Stimulated activated CD4-positive, alpha-beta T cell treated with anti-CD3 and anti-CD28 coated beads, Interleukin-1b, Interleukin-23, amount 100 ng/mL, for 48 hours (primary cell): ENCODE data around the gene ACP7.
"Not testable (repeated sequence)": the region's sequence is repeated elsewhere in the genome, so short reads cannot be mapped to it uniquely, and the experiment has no call there.

Experiments
- DNase-seq: peaks from one replicate; pipeline ENCODE4 v3.0.0-alpha.2; 2020

The ACP7 gene

GRCh38 chr19:39110263-39110967 lies 26.2 kb downstream of the ACP7 start:
- DNase-seq: peak; percentile 71

DNA sequence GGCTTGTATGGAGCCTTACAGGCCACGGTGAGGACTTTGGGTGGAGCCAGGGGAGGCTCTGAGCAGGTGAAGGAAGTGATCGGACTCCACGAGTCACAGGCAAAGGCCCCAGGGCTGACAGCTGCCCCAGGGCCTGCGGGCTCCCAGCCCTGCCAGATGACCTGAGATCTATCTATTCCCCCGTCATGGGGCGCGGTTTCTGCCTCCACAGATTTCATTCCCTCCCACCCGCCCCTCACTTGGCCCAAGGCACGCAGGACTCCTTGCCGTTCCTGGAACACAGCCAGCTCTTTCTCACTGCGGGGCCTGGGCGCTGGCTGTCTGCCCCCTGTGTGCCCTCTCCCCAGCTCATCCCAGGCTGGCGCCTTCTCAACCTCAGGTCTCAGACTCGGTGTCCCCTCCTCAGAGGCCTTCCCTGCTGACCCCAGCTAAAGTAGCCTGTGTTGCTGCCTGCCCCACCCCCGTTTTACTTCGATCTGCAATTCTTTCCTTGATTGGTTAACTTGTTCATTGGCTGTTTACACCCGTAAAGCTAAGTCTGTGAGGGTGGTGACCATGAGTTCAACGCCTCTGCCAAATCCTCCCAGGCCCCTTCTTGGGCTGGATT lies 27.5 kb downstream of the ACP7 start:
- DNase-seq: no peak

- DNase-seq: no peak
Observed at GRCh38 chr19:39112338-39112890, 28.2 kb downstream of the ACP7 start.

GRCh38 chr19:39113199-39113598 lies 29.0 kb downstream of the ACP7 start:
- DNase-seq: no peak

- no peak for DNase-seq
Observed at GRCh38 chr19:39115105-39115847, 31.1 kb downstream of the ACP7 start.

GRCh38 chr19:39117023-39117422 lies 32.9 kb downstream of the ACP7 start:
- DNase-seq: not testable (repeated sequence)

DNA sequence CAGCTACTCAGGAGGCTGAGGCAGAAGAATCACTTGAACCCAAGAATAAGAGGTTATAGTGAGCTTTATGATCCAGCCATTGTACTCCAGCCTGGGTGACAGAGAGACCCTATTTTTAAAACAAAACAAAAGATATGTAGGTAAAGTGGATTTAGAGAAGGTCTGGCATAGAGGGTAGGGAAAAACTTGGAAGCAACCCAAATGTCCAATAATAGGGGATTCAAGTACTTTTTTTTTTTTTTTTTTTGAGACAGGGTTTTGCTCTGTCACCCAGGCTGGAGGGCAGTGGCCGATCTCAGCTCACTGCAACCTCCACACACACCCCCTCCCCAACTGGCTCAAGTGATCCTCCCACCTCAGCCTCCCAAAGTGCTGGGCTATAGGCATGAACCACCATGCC lies 35.7 kb downstream of the ACP7 start:
- DNase-seq: no peak

GRCh38 chr19:39122934-39123731 lies 39.0 kb downstream of the ACP7 start:
- no peak for DNase-seq

- no peak for DNase-seq
Observed at GRCh38 chr19:39124136-39124764, 40.1 kb downstream of the ACP7 start.

GRCh38 chr19:39125199-39125553 lies 41.0 kb downstream of the ACP7 start:
- DNase-seq: no peak

DNA sequence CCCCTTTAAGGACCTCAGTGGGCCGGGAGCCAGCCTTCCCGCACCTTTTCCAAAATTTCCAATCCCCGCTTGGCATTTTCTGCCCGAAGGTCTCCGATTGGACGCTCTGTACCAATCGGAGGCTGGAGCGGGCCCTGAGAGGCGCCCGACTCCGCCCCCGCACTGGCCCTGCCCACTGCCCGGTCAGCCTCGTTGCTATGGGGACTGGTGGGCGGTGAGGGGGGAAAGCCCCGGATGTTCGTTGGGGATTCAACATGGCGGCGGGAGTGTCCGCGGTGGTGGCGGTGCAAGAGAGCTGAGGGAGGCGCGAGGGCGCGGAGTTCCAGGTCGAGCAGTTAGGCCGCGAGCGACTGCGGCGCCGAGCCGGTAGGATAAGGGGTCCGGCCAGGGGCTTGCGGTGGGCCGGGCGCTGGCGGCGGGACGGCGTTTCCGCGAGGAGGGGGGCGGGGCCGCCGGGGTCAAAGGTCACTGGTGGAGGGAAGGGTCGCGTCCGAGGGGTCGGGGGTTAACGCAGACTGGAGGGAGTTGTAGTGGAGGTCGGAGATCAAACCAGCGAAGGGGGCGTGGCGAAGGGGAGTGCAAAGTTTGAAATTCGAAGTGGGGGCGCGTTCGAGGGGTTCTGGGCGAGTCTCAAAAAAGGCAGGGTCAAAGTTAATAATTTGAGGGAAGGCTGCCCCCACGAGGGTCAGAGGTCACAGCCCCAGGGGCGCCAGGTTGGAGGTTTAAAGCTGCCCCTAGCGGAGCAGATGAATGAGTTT lies 41.6 kb downstream of the ACP7 start, which contains the start of gene PAK4:
TSS of gene PAK4 (plus strand) at position 233 of the 758 bp plus-strand sequence. CDS start 43,768 bp downstream, outside the sequence.
- peak; percentile 98 for DNase-seq

DNA sequence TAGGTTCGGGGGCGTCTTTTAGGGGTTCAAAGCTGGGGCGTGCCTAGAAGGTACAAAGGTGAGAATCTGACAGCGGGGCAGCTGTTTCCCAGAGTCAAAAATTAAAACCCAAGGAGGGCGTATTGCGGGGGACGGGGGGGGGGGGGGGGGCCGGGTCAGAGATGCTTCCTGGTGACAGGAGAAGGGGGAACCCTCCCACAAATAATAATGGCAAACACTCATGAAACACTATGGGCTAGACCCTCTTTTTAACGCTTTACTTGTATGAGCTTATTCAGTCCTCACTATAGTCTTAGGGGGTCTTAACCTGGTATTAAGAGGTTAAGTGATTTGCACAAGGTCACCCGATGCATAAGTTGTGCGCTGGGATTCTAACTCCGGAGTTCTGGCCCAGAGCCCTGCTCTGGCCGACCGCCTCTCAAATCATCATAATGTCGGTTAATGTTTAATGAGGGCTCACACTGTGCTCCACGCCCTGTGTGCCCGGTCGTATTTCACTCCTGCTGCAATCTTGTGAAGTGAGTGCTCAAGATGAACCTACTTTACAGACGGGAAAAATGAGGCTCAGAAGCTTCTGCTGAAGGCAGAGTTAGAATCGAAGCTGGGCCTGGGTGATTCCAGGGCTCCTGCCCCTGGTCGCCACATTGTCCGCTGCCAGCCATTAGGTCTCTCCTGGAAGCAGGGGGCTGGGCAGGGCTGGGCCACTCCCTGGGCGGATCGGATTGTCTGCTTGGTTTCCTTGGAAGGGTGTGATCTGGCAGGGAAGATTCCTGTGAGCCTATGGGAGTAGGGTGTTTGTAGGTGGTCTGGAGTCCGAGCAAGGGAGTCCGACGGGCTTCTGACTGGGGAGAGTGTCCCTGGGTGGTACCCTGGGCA lies 42.4 kb downstream of the ACP7 start:
- DNase-seq: no peak

DNA sequence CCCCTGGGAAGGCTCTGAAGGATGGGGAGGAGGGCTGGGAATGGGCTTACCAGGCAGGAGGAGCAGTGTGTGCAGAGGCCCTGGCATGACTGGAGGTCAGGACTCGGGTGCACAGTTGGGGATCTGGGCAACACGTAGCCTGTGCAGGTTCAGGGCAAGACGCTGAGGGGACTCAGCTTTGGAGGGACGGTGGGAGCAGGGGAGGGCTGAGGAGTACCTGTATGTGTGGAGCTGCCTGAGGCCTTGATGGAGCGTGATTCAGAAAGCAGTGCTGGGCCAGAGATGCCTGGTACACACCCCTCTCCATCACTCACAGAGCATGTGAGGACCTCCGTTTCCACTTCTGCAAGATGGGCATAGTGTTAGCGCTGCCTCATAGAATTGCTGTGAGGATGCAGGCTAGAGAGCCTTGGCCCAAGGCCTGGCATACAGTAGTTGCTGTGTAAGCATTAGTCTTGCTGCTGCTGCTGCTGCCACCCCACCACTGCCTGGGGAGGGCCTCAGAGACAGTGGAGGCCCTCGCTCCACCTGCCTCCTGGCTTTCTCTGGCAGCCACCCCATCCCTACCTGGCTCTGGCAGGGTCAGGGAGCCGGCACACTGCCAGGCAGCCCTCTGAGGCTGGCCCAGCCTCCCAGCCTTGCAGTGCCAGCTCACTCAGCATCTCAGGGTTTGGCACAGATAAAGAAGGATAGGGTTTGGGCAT lies 43.8 kb downstream of the ACP7 start:
- no peak for DNase-seq

DNA sequence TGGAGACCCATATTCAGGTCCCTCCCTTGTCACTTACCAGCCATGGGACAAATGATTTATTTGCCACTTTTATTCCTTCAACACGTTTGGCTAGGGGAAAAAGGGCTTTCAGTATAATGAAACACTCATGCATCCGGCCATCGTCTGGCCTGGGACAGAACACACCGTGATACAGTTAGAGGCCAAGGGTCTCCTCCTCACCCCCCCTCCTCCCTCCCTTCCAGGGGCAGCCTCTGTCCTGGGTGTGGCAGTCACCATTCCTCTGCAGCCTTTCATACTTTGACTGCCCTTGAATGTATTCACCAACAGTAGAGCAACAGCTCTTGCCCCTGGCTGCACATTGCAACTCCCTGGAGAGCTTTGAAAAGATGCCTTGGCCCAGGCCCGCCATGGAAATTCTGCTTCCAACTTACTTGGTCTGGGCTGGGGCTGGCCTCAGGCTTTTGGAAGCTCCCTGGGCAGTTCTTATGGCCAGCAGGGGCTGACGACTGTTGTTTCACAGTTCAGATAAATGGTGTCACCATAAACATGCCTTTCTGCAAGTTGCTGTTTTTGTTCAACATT lies 44.4 kb downstream of the ACP7 start:
- no peak for DNase-seq

DNA sequence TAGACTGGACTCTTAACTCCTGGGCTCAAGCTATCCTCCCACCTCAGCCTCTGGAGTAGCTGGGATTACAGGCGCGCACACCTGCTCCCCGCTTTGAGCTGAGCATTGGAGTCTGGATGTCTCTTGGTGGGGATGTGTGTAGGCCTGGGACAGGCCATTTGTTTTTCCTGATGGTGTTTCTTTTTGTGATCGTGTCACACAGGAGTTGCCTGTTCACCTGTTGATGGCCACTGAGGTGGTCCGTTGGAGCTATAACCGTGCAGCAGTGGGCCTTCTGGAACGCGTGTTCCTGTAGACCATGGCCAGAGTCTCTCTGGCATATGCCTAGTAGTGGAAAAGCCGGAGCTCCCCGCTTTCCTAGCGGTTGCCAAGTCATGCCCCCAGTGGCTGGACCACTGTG lies 44.9 kb downstream of the ACP7 start:
- DNase-seq: no peak

DNA sequence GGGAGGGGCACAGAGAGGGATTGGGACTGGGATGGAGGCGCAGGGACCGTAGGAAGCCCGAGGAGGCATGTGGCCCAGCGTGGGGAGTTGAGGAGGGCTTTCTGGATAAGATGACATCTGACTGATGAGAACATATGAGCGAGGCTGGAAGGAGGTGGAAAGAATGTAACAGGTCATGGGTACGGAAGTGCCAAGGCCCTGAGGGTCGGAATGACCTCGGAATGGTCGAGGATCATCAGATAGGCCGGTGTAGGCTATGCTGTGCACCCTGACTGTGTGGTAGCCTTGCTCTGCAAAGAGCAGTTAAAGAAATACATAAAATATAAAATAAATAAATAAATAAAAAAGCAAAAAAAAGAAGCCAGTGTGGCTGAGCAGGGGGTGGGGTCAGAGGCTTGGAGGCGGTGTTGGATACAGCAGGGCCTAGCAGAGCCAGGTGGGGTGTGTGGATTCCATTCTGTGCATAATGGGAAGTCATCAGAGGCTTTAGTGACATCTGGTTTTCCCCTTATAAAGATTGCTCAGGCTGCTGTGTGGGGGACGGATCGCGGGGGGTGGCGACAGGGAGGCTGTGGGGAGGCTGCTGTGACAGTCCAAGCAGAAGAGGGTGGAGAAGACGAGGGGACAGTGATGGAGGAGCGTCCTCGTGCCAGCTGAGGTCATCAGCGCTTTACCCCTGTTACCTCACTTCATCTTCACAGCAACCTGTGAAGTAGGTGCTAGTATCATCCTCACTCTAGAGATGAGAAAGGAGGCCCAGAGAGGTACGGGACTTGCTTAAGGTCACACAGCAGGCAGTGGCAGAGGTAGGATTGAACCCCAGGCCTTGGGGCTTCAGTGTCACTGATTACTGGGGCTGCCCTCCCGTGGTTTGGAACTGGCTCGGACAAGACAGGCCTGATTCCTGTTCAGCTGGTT lies 46.4 kb downstream of the ACP7 start:
- DNase-seq: no peak

- DNase-seq: no peak
Observed at GRCh38 chr19:39131255-39131755, 47.1 kb downstream of the ACP7 start.

DNA sequence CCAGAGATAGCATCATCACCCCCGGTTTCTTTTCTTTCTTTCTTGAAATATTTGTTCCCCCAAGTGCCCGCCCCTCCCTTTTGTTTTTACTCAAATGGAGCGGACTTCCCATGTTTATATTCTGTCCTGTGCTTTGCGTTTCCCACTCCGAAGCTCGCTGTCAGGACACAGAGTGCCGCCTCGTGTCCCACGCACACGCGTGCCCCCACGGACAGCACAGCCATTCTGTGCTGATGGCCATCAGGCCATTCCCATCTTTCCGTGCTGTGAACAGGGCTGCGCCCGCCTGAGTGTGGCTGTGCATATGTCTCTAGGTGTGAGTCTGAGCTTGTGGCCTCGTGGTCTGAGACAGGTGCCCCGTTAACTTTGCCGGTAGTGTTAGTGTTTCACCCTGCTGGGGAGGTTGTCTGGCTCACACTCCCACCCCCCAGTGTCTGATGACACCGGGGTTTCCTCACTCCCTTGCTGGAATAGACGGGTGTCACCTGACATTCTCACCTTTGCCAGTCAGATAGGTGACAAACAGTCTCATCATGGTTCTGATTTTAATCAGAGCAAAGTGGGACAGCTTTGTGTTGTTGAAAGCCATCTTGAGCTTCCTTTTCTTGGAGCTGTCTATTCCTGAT lies 48.3 kb downstream of the ACP7 start:
- peak; percentile 50 for DNase-seq
